NCI-H2029 treated with DMSO at 0.1 percent for 48 hours (cell line): ENCODE results near the gene ADAMTSL4.
"Not testable (repeated sequence)": the region's sequence is repeated elsewhere in the genome, so short reads cannot be mapped to it uniquely, and the experiment has no call there.

Experiments
- DNase-seq: peaks from one replicate; lab custom pipeline; 2025; lab: John Stamatoyannopoulos, UW

The ADAMTSL4 gene

GRCh38 chr1:150596095-150596892 lies 47.1 kb downstream of the ADAMTSL4 start:
- DNase-seq: no peak

- no peak for DNase-seq
Observed at GRCh38 chr1:150596976-150597375, 47.8 kb downstream of the ADAMTSL4 start.

GRCh38 chr1:150598346-150598745 lies 49.1 kb downstream of the ADAMTSL4 start:
- not testable (repeated sequence) for DNase-seq

GRCh38 chr1:150601540-150601939 lies 52.3 kb downstream of the ADAMTSL4 start:
- DNase-seq: no peak

GRCh38 chr1:150602372-150602771 lies 53.2 kb downstream of the ADAMTSL4 start:
- not testable (repeated sequence) for DNase-seq

- DNase-seq: no peak
Observed at GRCh38 chr1:150603711-150604110, 54.5 kb downstream of the ADAMTSL4 start.

- DNase-seq: no peak
Observed at GRCh38 chr1:150604226-150604588, 55.0 kb downstream of the ADAMTSL4 start.

GRCh38 chr1:150605451-150605731 lies 56.2 kb downstream of the ADAMTSL4 start:
- not testable (repeated sequence) for DNase-seq

GRCh38 chr1:150606463-150607142 lies 57.4 kb downstream of the ADAMTSL4 start:
- DNase-seq: no peak

- DNase-seq: no peak
Observed at GRCh38 chr1:150609732-150610131, 60.5 kb downstream of the ADAMTSL4 start.
